Keratinocyte (primary cell): ENCODE data around the gene MISP. TPM values are rescaled to one million over a fixed set of nuclear protein-coding genes. Genes with fewer than 3 reads are reported as not detected.

Source experiments
- DNase-seq: peaks from one replicate; pipeline ENCODE4 v3.0.0-alpha.2; 2011; ENCODE audit warnings: low read depth, missing footprints, low spot score
- FAIRE-seq: peaks from 2 replicates; lab custom pipeline; 2011; peaks lifted over from hg19 to GRCh38; lab: Jason Lieb, UNC
- H2AFZ ChIP-seq: 2 replicates; pipeline ENCODE4 v1.6.0; 2012; ENCODE audit warnings: low read length, control low read depth, inconsistent platforms; ENCODE audit not compliant: control insufficient read depth
- H3K27ac ChIP-seq: 2 replicates; pipeline ENCODE4 v1.5.1; 2011; ENCODE audit warnings: low read length; ENCODE audit not compliant: control insufficient read depth, insufficient read depth
- H3K27me3 ChIP-seq: 3 replicates; pipeline ENCODE4 v1.6.0; 2011; ENCODE audit warnings: low read length; ENCODE audit not compliant: control insufficient read depth, insufficient read depth; ENCODE audit errors: extremely low read depth
- H3K36me3 ChIP-seq, 2 experiments: 2 replicates in 1 of 2; 3 replicates in 1 of 2; pipeline ENCODE4 v1.5.1; 2011; ENCODE audit warnings: low read length in 2 of 2, mild to moderate bottlenecking in 1 of 2; ENCODE audit not compliant: control insufficient read depth in 2 of 2, insufficient read depth in 2 of 2; ENCODE audit errors: extremely low read depth in 1 of 2
- H3K4me1 ChIP-seq: 3 replicates; pipeline ENCODE4 v1.5.1; 2011; ENCODE audit warnings: low read length; ENCODE audit not compliant: control insufficient read depth, insufficient read depth; ENCODE audit errors: extremely low read depth
- H3K4me2 ChIP-seq: 3 replicates; pipeline ENCODE4 v1.6.0; 2011; ENCODE audit warnings: low read depth, low read length; ENCODE audit not compliant: control insufficient read depth, insufficient read depth; ENCODE audit errors: extremely low read depth
- H3K4me3 ChIP-seq, 3 experiments: fragments of 200-600 bp in 1 of 3; sonication (generic) in 1 of 3; 2 replicates in 2 of 3; 3 replicates in 1 of 3; pipeline ENCODE4 v1.5.1; 2011 to 2016; ENCODE audit warnings: low read length in 3 of 3, mild to moderate bottlenecking in 3 of 3, control low read depth in 2 of 3, inconsistent platforms in 1 of 3, low read depth in 1 of 3, mixed read lengths in 1 of 3, mixed run types in 1 of 3, moderate library complexity in 1 of 3; ENCODE audit not compliant: control insufficient read depth in 2 of 3, insufficient read depth in 2 of 3; ENCODE audit errors: extremely low read depth in 1 of 3
- H3K79me2 ChIP-seq: 2 replicates; pipeline ENCODE4 v1.6.0; 2012; ENCODE audit warnings: low read length; ENCODE audit not compliant: control insufficient read depth, insufficient read depth
- H3K9ac ChIP-seq: 3 replicates; pipeline ENCODE4 v1.6.0; 2011; ENCODE audit warnings: low read length; ENCODE audit not compliant: control insufficient read depth, insufficient read depth; ENCODE audit errors: extremely low read depth
- H3K9me1 ChIP-seq: 3 replicates; pipeline ENCODE4 v1.6.0; 2011; ENCODE audit warnings: low read length; ENCODE audit not compliant: control insufficient read depth, insufficient read depth; ENCODE audit errors: extremely low read depth
- H3K9me3 ChIP-seq: 2 replicates; pipeline ENCODE4 v1.5.1; 2012; ENCODE audit warnings: low read depth, low read length; ENCODE audit not compliant: control insufficient read depth
- H4K20me1 ChIP-seq: 3 replicates; pipeline ENCODE4 v1.6.0; 2011; ENCODE audit warnings: low read length; ENCODE audit not compliant: control insufficient read depth, insufficient read depth; ENCODE audit errors: extremely low read depth
- EZH2 ChIP-seq: IDR thresholded peaks from one replicate; pipeline ENCODE4 v1.6.1; 2012; ENCODE audit warnings: inconsistent platforms, mild to moderate bottlenecking, low read length, moderate library complexity
- dilution Hi-C: fragments of 300-500 bp; cut with MboI; formaldehyde crosslinking; loops from one replicate; pipeline ENCODE4 v1.7.0; 2020; ENCODE audit warnings: low sequenced_read_pairs; ENCODE audit not compliant: extremely low pct_ligation_motif_present
- polyA plus RNA-seq, 5 experiments: library from polyadenylated mRNA; depleted of rRNA in 3 of 5; stranded (reverse) in 3 of 5; stranded (forward) in 1 of 5; unstranded in 1 of 5; fragments of >200 nt; gene quantifications; 1 replicate in 1 of 5; 2 replicates in 3 of 5; 3 replicates in 1 of 5; pipeline versions ENCODE4 v1.2.1 to v1.2.3, GENCODE V29; 2011 to 2012; ENCODE audit warnings: missing spikeins in 2 of 5, low read depth in 1 of 5, low replicate concordance in 1 of 5
- TF ChIP-seq, protein P1 (sequence below), 3 experiments: IDR thresholded peaks in 1 of 3; conservative IDR thresholded peaks in 1 of 3; optimal IDR thresholded peaks in 1 of 3; 2 replicates in 2 of 3; 3 replicates in 1 of 3; pipeline versions ENCODE3 to v1.5.1; 2011; ENCODE audit warnings: low read length in 3 of 3, mild to moderate bottlenecking in 3 of 3, moderate library complexity in 2 of 3, control low read depth in 1 of 3, inconsistent platforms in 1 of 3; ENCODE audit not compliant: insufficient read depth in 2 of 3; ENCODE audit errors: extremely low read depth in 1 of 3

MISP gene
- polyA plus RNA-seq, 1 donor (not counting 4 experiments of a cell fraction or from before 2014, with no cell fraction given): 17.5 TPM

DNA sequence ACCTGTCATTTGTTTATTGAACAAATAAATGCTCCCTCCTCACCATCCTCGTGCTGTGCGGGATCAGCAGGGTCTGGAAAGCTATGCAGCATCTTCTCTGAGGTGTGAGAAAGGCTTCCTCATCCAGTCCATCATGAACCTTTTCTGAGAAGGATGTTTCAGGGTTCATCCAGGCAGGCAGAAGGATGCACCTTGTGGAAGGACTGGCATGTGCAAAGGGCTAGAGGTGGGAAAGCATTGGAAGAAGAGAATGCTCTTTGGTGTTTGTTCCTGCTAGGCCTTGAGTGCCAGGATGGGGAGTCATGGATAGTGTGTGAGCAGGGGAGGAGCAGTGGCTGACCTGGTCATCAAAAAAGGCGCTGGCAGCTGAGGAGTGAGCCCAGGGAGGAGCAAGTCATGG lies 35.6 kb upstream of the MISP start:
- H3K4me1 ChIP-seq: no peaks in the 10 kb centered on the region
- H3K79me2 ChIP-seq: no peaks in the 10 kb centered on the region
- no peak for FAIRE-seq
- H3K9me1 ChIP-seq: no peaks in the 10 kb centered on the region
- H3K27me3 ChIP-seq: peaks cover 24% of the 10 kb centered on the region
- dilution Hi-C loops: no loop called here
- H3K27ac ChIP-seq: no peak overlapping the region
- no peak overlapping the region for H3K4me3 ChIP-seq
- no peaks in the 10 kb centered on the region for H4K20me1 ChIP-seq
- no peak overlapping the region for H3K4me2 ChIP-seq
- peaks cover 2% of the 10 kb centered on the region for H3K9me3 ChIP-seq
- TF ChIP-seq EZH2: no peak
- TF ChIP-seq, protein P1, sequence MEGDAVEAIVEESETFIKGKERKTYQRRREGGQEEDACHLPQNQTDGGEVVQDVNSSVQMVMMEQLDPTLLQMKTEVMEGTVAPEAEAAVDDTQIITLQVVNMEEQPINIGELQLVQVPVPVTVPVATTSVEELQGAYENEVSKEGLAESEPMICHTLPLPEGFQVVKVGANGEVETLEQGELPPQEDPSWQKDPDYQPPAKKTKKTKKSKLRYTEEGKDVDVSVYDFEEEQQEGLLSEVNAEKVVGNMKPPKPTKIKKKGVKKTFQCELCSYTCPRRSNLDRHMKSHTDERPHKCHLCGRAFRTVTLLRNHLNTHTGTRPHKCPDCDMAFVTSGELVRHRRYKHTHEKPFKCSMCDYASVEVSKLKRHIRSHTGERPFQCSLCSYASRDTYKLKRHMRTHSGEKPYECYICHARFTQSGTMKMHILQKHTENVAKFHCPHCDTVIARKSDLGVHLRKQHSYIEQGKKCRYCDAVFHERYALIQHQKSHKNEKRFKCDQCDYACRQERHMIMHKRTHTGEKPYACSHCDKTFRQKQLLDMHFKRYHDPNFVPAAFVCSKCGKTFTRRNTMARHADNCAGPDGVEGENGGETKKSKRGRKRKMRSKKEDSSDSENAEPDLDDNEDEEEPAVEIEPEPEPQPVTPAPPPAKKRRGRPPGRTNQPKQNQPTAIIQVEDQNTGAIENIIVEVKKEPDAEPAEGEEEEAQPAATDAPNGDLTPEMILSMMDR (optimal IDR thresholded peaks at IDR 0.05 in 1 of 3, IDR thresholded peaks at IDR 0.05 in 1 of 3, conservative IDR thresholded peaks at IDR 0.05 in 1 of 3; ENCODE audit: extremely low read depth in 1 of 3, insufficient read depth in 2 of 3, low read length in 3 of 3): no peak
- no peak for DNase-seq
- H2AFZ ChIP-seq: no peak overlapping the region
- H3K9ac ChIP-seq: no peak overlapping the region
- no peaks in the 10 kb centered on the region for H3K36me3 ChIP-seq

DNA sequence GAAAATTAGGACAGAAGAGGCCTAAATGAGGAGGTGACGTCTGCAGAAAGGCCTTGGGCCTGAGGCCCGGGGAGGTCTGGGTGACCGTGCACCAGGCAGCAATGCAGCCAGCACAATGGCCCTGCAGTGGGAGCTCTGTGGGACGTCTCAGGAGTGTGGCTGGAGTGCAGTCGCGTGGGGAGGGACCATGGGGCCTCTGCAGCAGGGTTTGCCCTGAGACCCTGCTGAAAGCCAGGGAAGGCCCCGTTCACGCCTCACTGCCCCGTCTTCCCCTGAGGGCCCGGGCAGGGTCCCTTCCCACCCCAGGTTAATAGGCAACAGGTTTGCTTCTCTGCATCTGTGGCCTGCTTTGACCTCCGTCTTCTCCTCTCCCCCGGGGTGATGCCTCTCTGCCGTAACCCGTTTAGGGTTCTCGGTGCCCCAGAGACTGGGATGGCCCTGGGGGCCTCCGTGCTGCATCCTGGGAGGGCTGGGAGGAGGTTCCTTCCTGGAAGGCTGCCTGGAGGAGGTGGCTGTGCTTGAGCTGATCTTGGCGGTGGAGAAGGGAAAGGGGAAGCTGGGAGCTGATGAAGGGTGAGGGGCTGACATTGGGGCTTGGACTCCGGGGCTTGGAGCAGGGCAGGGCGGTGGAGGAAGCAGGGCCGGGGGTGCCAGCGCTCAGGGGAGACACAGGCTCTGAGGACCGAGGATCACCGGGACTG lies 32.5 kb upstream of the MISP start:
- no peak overlapping the region for H3K9ac ChIP-seq
- no peaks in the 10 kb centered on the region for H3K79me2 ChIP-seq
- H3K36me3 ChIP-seq: no peaks in the 10 kb centered on the region
- H4K20me1 ChIP-seq: no peaks in the 10 kb centered on the region
- no peaks in the 10 kb centered on the region for H3K4me1 ChIP-seq
- DNase-seq: no peak
- FAIRE-seq: no peak
- dilution Hi-C loops: no loop called here
- no peak overlapping the region for H3K27ac ChIP-seq
- no peak overlapping the region for H3K4me2 ChIP-seq
- H2AFZ ChIP-seq: no peak overlapping the region
- H3K9me3 ChIP-seq: peaks cover 2% of the 10 kb centered on the region
- TF ChIP-seq EZH2: no peak
- TF ChIP-seq, protein P1 (optimal IDR thresholded peaks at IDR 0.05 in 1 of 3, IDR thresholded peaks at IDR 0.05 in 1 of 3, conservative IDR thresholded peaks at IDR 0.05 in 1 of 3; ENCODE audit: extremely low read depth in 1 of 3, insufficient read depth in 2 of 3, low read length in 3 of 3): no peak
- H3K9me1 ChIP-seq: no peaks in the 10 kb centered on the region
- no peak overlapping the region for H3K4me3 ChIP-seq
- H3K27me3 ChIP-seq: peaks cover 7% of the 10 kb centered on the region
